ENCODE results near the gene GRIN3B.

GRIN3B gene

DNA sequence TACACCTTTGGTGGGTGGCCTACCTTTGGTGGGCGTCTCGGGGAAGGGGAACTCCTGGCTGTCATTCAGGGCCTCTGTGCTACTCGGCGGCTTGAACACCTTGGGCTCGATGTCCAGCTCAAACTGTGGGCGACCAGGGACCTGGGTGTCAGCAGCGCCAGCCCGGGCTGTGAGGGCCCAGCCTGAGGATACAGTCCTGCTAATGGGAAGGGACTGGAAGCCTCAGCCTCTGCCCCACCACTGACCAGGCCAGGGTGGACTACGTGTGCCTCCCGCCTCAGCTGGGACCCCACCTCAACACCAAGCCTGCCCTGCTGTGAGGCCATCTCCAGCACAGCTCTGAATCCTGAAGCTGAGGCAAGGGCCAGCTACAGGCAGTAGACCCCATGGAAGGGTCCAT lies 13.0 kb downstream of the GRIN3B start:
- DNase-seq (ENCODE audit: low read depth in 2 of 2): no peak
- TF ChIP-seq CTCF (IDR thresholded peaks at IDR 0.05; ENCODE audit: low read depth, low read length): no peak
- H3K4me3 ChIP-seq (replicated peaks in 1 of 2; ENCODE audit: low read depth in 2 of 2, low read length in 2 of 2): no peak overlapping the region

GRCh38 chr19:1014161-1015060 lies 14.2 kb downstream of the GRIN3B start:
- H3K4me3 ChIP-seq (replicated peaks in 1 of 2; ENCODE audit: low read depth in 2 of 2, low read length in 2 of 2): no peak overlapping the region
- no peak for DNase-seq (ENCODE audit: low read depth in 2 of 2)
- no peak for TF ChIP-seq CTCF (IDR thresholded peaks at IDR 0.05; ENCODE audit: low read depth, low read length)

DNA sequence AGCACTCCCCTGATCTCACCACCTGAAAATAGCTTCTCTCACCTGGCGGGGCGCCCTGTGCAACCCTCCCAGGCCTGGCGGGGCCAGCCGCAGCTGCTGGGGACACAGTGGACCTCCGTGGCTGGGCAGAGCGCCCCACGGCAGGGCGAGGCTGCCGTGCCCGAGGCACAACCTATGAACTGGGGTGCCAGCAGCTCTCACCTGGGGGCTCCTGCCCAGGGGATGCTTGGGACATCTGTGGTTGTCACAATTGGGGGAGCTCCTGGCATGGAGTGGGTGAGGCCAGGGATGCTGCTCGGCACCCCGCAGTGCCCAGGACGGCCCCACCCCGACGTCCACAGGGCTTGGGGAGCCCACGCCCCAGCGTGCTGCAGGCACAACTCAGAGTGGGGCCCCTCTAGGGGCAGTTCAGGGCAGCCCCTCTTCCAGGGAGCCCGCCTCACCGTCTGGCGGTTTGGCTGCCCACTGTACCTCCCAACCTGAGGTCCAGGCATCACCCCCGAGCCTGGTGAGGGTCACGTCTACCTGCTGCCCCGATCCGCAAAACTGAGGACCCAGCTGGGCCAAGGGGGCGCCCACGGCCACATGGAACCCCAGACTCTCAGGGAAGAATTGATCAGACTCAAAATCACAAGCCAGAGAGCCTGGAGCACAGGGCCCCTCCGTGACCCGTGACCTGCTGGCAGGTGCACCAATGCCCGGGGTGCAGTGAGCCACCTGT lies 15.0 kb downstream of the GRIN3B start:
- no peak overlapping the region for H3K4me3 ChIP-seq (replicated peaks in 1 of 2; ENCODE audit: low read depth in 2 of 2, low read length in 2 of 2)

GRCh38 chr19:1015782-1016646 lies 15.8 kb downstream of the GRIN3B start:
- TF ChIP-seq CTCF (IDR thresholded peaks at IDR 0.05; ENCODE audit: low read depth, low read length): no peak
- DNase-seq (ENCODE audit: low read depth in 2 of 2): no peak
- no peak overlapping the region for H3K4me3 ChIP-seq (replicated peaks in 1 of 2; ENCODE audit: low read depth in 2 of 2, low read length in 2 of 2)

More for the DNA sequence above, 15.0 kb downstream of the GRIN3B start:
- TF ChIP-seq CTCF (IDR thresholded peaks at IDR 0.05; ENCODE audit: low read depth, low read length): no peak
- no peak for DNase-seq (ENCODE audit: low read depth in 2 of 2)

DNA sequence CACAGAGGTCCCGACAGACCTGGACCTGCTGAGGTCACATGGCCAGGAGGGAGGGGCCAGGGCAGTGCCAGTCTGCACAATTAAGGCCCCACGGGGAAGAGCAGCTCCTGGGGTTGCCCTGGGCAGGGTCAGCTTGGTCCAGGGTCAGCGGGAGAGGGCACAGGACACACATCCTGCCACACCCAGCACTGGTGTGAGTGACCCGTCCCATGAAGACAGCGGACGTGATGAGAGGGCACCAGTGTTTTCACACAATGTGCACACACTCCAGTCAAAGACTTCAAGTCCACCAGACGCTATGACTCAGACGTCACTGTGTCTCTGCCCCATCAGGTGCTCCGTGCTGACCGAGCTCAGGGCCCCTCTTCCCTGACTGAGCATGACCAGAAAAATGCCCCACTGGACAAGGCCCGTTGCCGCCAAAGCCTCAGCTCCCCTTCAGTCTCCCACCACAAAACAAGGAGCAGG lies 16.5 kb downstream of the GRIN3B start:
- TF ChIP-seq CTCF (IDR thresholded peaks at IDR 0.05; ENCODE audit: low read depth, low read length): no peak
- peak; percentile 49 to 83 for DNase-seq (ENCODE audit: low read depth in 2 of 2)
- peak overlapping the region in 1 of 2 donors; percentile 10 for H3K4me3 ChIP-seq (replicated peaks in 1 of 2; ENCODE audit: low read depth in 2 of 2, low read length in 2 of 2)
